ENCODE data around the gene AANAT. TPM values are rescaled to one million over a fixed set of nuclear protein-coding genes. Genes with fewer than 3 reads are reported as not detected.

The AANAT gene
- total RNA-seq, 2 experiments from 2014 or later = 0.16 TPM; not detected in 1

DNA sequence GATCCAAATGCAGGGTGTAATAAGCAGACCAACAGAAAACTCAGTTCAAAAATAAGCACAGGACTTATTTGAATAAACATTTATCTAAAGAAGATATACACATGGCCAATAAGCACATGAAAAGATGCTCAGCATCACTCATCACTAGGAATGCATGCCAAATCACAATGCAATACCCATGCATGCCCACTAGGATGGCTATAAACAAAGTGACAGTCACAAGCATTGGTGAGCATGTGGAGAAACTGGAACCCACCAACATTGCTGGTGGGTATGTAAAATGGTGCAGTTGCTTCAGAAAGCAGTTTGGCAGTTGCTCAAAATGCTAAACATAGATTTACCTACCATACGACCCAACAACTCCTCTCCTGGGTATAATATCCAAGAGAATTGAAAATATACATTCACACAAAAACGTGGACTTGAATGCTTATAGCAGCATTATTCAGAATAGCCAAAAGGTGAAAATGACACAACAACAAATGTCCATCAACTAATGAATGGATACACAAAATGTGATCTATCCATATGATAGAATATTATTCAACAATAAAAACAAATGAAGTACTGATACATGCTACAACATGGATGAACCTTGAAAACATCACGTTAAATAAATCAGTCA, 34.6 kb upstream of the AANAT start:
- ChIA-PET POLR2A (no interaction called here), CTCF (no interaction called here)
- H3K4me1 Mint-ChIP-seq = peaks cover 2% of the 10 kb centered on the region
- no peaks in the 10 kb centered on the region for H3K27me3 Mint-ChIP-seq
- intact Hi-C loops (cut with DNase I, micrococcal nuclease) = no loop called here
- no peak overlapping the region for H3K27ac Mint-ChIP-seq
- no peak overlapping the region for H3K4me3 Mint-ChIP-seq
- DNase-seq = no peak
- peaks cover 5% of the 10 kb centered on the region for H3K36me3 Mint-ChIP-seq (ENCODE audit: low read depth)
- peak; percentile 44 for ATAC-seq
- no peaks in the 10 kb centered on the region for H3K9me3 Mint-ChIP-seq (ENCODE audit: low read depth)

DNA sequence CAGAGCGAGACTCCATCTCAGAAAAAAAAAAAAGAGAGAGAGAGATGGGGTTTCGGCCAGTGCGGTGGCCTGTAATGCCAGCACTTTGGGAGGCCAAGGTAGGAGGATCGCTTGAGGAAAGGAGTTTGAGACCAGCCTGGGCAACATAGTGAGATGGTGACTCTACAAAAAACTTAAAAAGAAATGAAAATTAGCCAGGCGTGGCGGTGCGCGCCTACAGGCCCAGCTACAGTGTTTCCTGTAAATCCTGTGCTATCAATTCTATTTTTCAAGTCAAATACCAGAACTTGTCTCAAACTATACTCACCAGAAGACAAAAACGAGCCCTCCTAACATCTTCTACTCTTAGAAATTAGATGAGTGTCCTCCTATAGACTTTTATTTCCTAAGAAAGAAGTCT, 33.7 kb upstream of the AANAT start:
- no peaks in the 10 kb centered on the region for H3K27me3 Mint-ChIP-seq
- POLR2A ChIA-PET = no interaction called here
- no peak overlapping the region for H3K27ac Mint-ChIP-seq
- peaks cover 2% of the 10 kb centered on the region for H3K4me1 Mint-ChIP-seq
- ATAC-seq (no peak), DNase-seq (no peak)
- H3K9me3 Mint-ChIP-seq (ENCODE audit: low read depth) = no peaks in the 10 kb centered on the region
- intact Hi-C loops (cut with DNase I, micrococcal nuclease) = no loop called here
- CTCF ChIA-PET = interaction anchor here (1.7 to 1.8 kb wide), 2 partner anchors 12 to 25 kb away, joined by 5 to 6 read pairs; no protein-coding TSS in a partner anchor
- peaks cover 2% of the 10 kb centered on the region for H3K36me3 Mint-ChIP-seq (ENCODE audit: low read depth)
- no peak overlapping the region for H3K4me3 Mint-ChIP-seq

GRCh38 chr17:76434870-76435269, 32.5 kb upstream of the AANAT start:
- intact Hi-C loops (cut with DNase I, micrococcal nuclease) = no loop called here
- H3K9me3 Mint-ChIP-seq (ENCODE audit: low read depth) = no peaks in the 10 kb centered on the region
- no peak overlapping the region for H3K27ac Mint-ChIP-seq
- H3K36me3 Mint-ChIP-seq (ENCODE audit: low read depth) = peaks cover 5% of the 10 kb centered on the region
- H3K27me3 Mint-ChIP-seq = no peaks in the 10 kb centered on the region
- CTCF ChIA-PET = interaction anchor here (1.1 to 1.8 kb wide), 6 partner anchors 9 to 72 kb away, joined by 3 to 9 read pairs (median 4); no protein-coding TSS in a partner anchor
- POLR2A ChIA-PET = no interaction called here
- DNase-seq (no peak), ATAC-seq (no peak)
- H3K4me3 Mint-ChIP-seq = no peak overlapping the region
- peaks cover 5% of the 10 kb centered on the region for H3K4me1 Mint-ChIP-seq

- CTCF ChIA-PET = interaction anchor here (0.6 to 1.3 kb wide), 7 partner anchors 8 to 71 kb away, joined by 3 to 9 read pairs (median 4); no protein-coding TSS in a partner anchor
- H3K4me3 Mint-ChIP-seq = no peak overlapping the region
- peaks cover 6% of the 10 kb centered on the region for H3K4me1 Mint-ChIP-seq
- DNase-seq = no peak
- intact Hi-C loops (cut with DNase I, micrococcal nuclease) = no loop called here
- no peak for ATAC-seq
- no peak overlapping the region for H3K27ac Mint-ChIP-seq
- peaks cover 5% of the 10 kb centered on the region for H3K36me3 Mint-ChIP-seq (ENCODE audit: low read depth)
- no peaks in the 10 kb centered on the region for H3K9me3 Mint-ChIP-seq (ENCODE audit: low read depth)
- POLR2A ChIA-PET = no interaction called here
- H3K27me3 Mint-ChIP-seq = no peaks in the 10 kb centered on the region
These were observed 31.7 kb upstream of the AANAT start for GRCh38 chr17:76435751-76436150.

DNA sequence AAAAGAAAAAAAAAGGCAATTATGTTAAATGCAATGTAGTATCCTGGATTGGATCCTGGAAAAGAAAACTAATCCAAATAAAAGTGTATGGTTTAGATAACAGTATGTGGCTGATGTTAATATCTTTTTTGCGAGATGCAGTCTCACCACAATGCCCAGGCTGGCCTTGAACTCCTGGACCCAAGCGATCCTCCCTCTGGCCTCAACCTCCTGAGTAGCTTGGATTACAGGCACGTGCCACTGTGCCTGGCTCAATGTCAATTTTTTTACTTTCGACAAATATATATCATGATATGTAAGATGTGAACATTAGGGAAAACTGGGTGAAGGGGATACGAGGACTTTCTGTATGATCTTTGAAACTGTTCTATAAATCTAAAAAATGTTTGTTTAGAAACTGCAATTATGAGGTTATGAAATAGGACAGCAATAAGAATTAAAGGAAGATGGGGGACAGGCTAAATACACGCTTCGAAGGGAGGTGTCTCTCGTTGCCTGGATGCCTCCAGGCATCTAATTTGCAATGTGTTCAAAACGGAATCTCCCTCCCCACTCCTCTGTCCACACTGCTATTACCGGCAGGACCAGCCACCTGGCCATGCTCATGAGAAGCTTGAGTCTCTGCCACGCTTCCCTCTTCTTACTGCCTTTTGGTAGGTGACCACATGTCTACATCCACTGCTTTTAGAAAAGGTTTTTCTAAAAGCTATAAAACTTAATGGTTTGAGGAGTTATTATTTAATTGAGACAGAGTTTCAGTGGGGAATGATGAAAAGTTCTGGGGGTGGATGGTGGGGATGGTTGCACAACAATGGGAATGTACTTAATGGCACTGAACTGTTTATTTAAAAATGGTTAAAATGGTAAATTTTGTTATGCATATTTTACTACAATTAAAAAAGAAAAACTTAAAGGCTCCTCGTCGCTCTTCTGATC, 29.7 kb upstream of the AANAT start:
- Mint-ChIP-seq H3K9me3 (ENCODE audit: low read depth) (no peaks in the 10 kb centered on the region), H3K36me3 (ENCODE audit: low read depth) (peaks cover 5% of the 10 kb centered on the region), H3K27ac (no peak overlapping the region), H3K27me3 (no peaks in the 10 kb centered on the region), H3K4me1 (peaks cover 14% of the 10 kb centered on the region), H3K4me3 (no peak overlapping the region)
- DNase-seq = no peak
- CTCF ChIA-PET = interaction anchor here (0.7 kb wide), 1 partner anchor 21 kb away, joined by 4 read pairs; no protein-coding TSS in a partner anchor
- POLR2A ChIA-PET = no interaction called here
- ATAC-seq = no peak
- intact Hi-C loops (cut with DNase I, micrococcal nuclease) = no loop called here

DNA sequence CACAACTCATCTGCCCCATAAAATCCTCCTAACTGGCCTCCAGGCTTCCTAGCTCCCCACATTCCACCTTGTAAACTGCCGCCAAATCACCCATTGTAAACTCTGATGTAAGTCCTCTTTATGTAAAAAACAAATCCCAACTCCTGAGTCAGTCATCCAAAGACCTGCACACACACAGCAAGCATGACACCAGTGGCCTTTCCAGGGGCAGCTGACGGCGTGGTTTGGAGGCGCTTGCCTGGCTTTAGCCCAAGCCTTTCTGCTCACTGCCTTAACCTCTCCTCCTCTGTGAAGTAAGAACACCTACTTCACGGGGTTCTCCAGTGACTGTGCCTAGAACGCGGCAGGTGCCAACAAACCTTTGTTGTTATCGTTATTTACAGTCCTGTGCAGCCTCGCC, 28.5 kb upstream of the AANAT start:
- peaks cover 21% of the 10 kb centered on the region for H3K4me1 Mint-ChIP-seq
- H3K27ac Mint-ChIP-seq = no peak overlapping the region
- peaks cover 3% of the 10 kb centered on the region for H3K36me3 Mint-ChIP-seq (ENCODE audit: low read depth)
- ChIA-PET CTCF (no interaction called here), POLR2A (no interaction called here)
- DNase-seq (no peak), ATAC-seq (no peak)
- intact Hi-C loops (cut with DNase I, micrococcal nuclease) = no loop called here
- no peak overlapping the region for H3K4me3 Mint-ChIP-seq
- no peaks in the 10 kb centered on the region for H3K9me3 Mint-ChIP-seq (ENCODE audit: low read depth)
- no peaks in the 10 kb centered on the region for H3K27me3 Mint-ChIP-seq

GRCh38 chr17:76439314-76439928, 28.0 kb upstream of the AANAT start:
- Mint-ChIP-seq H3K9me3 (ENCODE audit: low read depth) (no peaks in the 10 kb centered on the region), H3K27ac (peak overlapping the region; percentile 40), H3K4me1 (peaks cover 25% of the 10 kb centered on the region), H3K36me3 (ENCODE audit: low read depth) (peaks cover 3% of the 10 kb centered on the region), H3K4me3 (no peak overlapping the region), H3K27me3 (no peaks in the 10 kb centered on the region)
- ChIA-PET CTCF (interaction anchor here (0.7 kb wide), 2 partner anchors 548 to 574 kb away, joined by 3 read pairs; no protein-coding TSS in a partner anchor), POLR2A (no interaction called here)
- intact Hi-C loops (cut with DNase I, micrococcal nuclease) = no loop called here
- ATAC-seq (no peak), DNase-seq (no peak)

- H3K36me3 Mint-ChIP-seq (ENCODE audit: low read depth) = peaks cover 8% of the 10 kb centered on the region
- H3K4me1 Mint-ChIP-seq = peaks cover 39% of the 10 kb centered on the region
- no peak overlapping the region for H3K27ac Mint-ChIP-seq
- ATAC-seq (no peak), DNase-seq (no peak)
- ChIA-PET POLR2A (no interaction called here), CTCF (interaction anchor here (0.6 kb wide), 1 partner anchor 1685 kb away, joined by 3 read pairs; no protein-coding TSS in a partner anchor)
- no peaks in the 10 kb centered on the region for H3K9me3 Mint-ChIP-seq (ENCODE audit: low read depth)
- H3K4me3 Mint-ChIP-seq = no peak overlapping the region
- H3K27me3 Mint-ChIP-seq = no peaks in the 10 kb centered on the region
- intact Hi-C loops (cut with DNase I, micrococcal nuclease) = no loop called here
These were observed 26.5 kb upstream of the AANAT start for GRCh38 chr17:76440751-76441362.

- H3K36me3 Mint-ChIP-seq (ENCODE audit: low read depth) = peaks cover 8% of the 10 kb centered on the region
- H3K27me3 Mint-ChIP-seq = no peaks in the 10 kb centered on the region
- intact Hi-C loops (cut with DNase I, micrococcal nuclease) = no loop called here
- no peak overlapping the region for H3K27ac Mint-ChIP-seq
- no peak overlapping the region for H3K4me3 Mint-ChIP-seq
- ATAC-seq = no peak
- no peaks in the 10 kb centered on the region for H3K9me3 Mint-ChIP-seq (ENCODE audit: low read depth)
- ChIA-PET CTCF (interaction anchor here (0.7 kb wide), 1 partner anchor 44 kb away, joined by 3 read pairs; no protein-coding TSS in a partner anchor), POLR2A (no interaction called here)
- no peak for DNase-seq
- peaks cover 49% of the 10 kb centered on the region for H3K4me1 Mint-ChIP-seq
These were observed 25.6 kb upstream of the AANAT start for GRCh38 chr17:76441686-76442340.

GRCh38 chr17:76442341-76443338, 24.8 kb upstream of the AANAT start:
- DNase-seq (no peak), ATAC-seq (no peak)
- Mint-ChIP-seq H3K27ac (no peak overlapping the region), H3K4me3 (no peak overlapping the region), H3K4me1 (peaks cover 57% of the 10 kb centered on the region), H3K36me3 (ENCODE audit: low read depth) (peaks cover 8% of the 10 kb centered on the region), H3K9me3 (ENCODE audit: low read depth) (no peaks in the 10 kb centered on the region), H3K27me3 (no peaks in the 10 kb centered on the region)
- CTCF ChIA-PET = interaction anchor here (0.7 to 1.2 kb wide), 3 partner anchors 14 to 515 kb away, joined by 3 to 4 read pairs (median 3); no protein-coding TSS in a partner anchor
- POLR2A ChIA-PET = interaction anchor here (0.7 kb wide), 1 partner anchor 921 kb away, joined by 6 read pairs; no protein-coding TSS in a partner anchor
- intact Hi-C loops (cut with DNase I, micrococcal nuclease) = no loop called here
